K562 (cell line): ENCODE data around the gene CPTP. TPM values are rescaled to one million over a fixed set of nuclear protein-coding genes. Genes with fewer than 3 reads are reported as not detected.

Experiments
- GABPB1 ChIP-seq: sonication (generic); formaldehyde crosslinking; IDR thresholded peaks from 2 replicates; pipeline ENCODE4 v1.8.0; 2022; ENCODE audit warnings: mild to moderate bottlenecking, missing genetic modification reagents
- IRF9 ChIP-seq: fragments of 450-650 bp; IDR thresholded peaks from 2 replicates; pipeline ENCODE4 v1.6.1; 2016; ENCODE audit warnings: missing biosample characterization, missing genetic modification characterization
- NCOA1 ChIP-seq: fragments of 450-650 bp; IDR thresholded peaks from 2 replicates; pipeline ENCODE4 v1.6.1; 2016; ENCODE audit warnings: low read depth
- SIX5 ChIP-seq, 2 experiments: IDR thresholded peaks; 2 replicates each; pipeline ENCODE4 v1.6.1; 2011; ENCODE audit warnings: low read length in 2 of 2, borderline replicate concordance in 1 of 2, low read depth in 1 of 2, mild to moderate bottlenecking in 1 of 2, moderate library complexity in 1 of 2; ENCODE audit not compliant: insufficient read depth in 1 of 2
- STAG1 ChIP-seq: sonication (generic); formaldehyde crosslinking; IDR thresholded peaks from 2 replicates; pipeline ENCODE4 v1.5.0; 2020; ENCODE audit warnings: missing genetic modification reagents, borderline replicate concordance
- THAP12 ChIP-seq: fragments of 250-450 bp; sonication (Bioruptor Pico); IDR thresholded peaks from 2 replicates; pipeline ENCODE4 v1.9.0; 2021; ENCODE audit warnings: mild to moderate bottlenecking, inconsistent platforms
- U2AF2 ChIP-seq: fragments of 200-400 bp; formaldehyde crosslinking; optimal IDR thresholded peaks from 2 replicates; pipeline ENCODE3; 2017; ENCODE audit warnings: low read depth, mild to moderate bottlenecking, low read length
- XRCC3 ChIP-seq: fragments of 450-650 bp; IDR thresholded peaks from 2 replicates; pipeline ENCODE4 v1.6.1; 2017; ENCODE audit warnings: mild to moderate bottlenecking, moderate library complexity
- ZHX1 ChIP-seq: fragments of 150-350 bp; conservative IDR thresholded peaks from 2 replicates; pipeline ENCODE4 v1.6.1; 2014; ENCODE audit warnings: low read length
- ZNF699 ChIP-seq: fragments of 250-450 bp; sonication (Bioruptor Pico); IDR thresholded peaks from 2 replicates; pipeline ENCODE4 v1.8.0; 2021; ENCODE audit warnings: mild to moderate bottlenecking, moderate library complexity; ENCODE audit not compliant: insufficient replicate concordance
- polyA plus RNA-seq, 8 experiments: library from polyadenylated mRNA; depleted of rRNA in 4 of 8; stranded (reverse) in 5 of 8; unstranded in 3 of 8; fragments of >200 nt; fragmentation: Nextera tagmentation in 2 of 8; fragmentation: Illumina TruSeq in 1 of 8; extraction: Ambion mirVana in 2 of 8; extraction: Trizol in 1 of 8; gene quantifications; 2 replicates each; pipeline versions ENCODE4 v1.2.1 to v1.2.3, GENCODE V29; 2011 to 2014; ENCODE audit warnings: inconsistent platforms in 1 of 8, missing spikeins in 1 of 8
- total RNA-seq, 7 experiments: library from RNA; depleted of rRNA in 6 of 7; stranded (reverse); fragments of >200 nt in 6 of 7; fragmentation: Illumina TruSeq in 2 of 7; extraction: Trizol in 2 of 7; gene quantifications; 2 replicates each; pipeline versions ENCODE4 v1.2.1 to v1.2.3, GENCODE V29; 2011 to 2021; ENCODE audit warnings: low replicate concordance in 1 of 7

CPTP gene
- total and polyA plus RNA-seq, 9 of the 15 experiments (the other 6 are each of a cell fraction or from before 2014, with no cell fraction given), result 0.11 to 25.8 (median 3.5) TPM

- TF ChIP-seq IRF9 (tag), result peak; percentile 61; the same call in 1 of the 2 replicates
- TF ChIP-seq SIX5 (IDR thresholded peaks at IDR 0.05; ENCODE audit: borderline replicate concordance in 1 of 2, insufficient read depth in 1 of 2, low read depth in 1 of 2, low read length in 2 of 2), result no peak
- peak; percentile 64; the same call in 1 of the 2 replicates for TF ChIP-seq THAP12 (CRISPR knock-in tag)
- TF ChIP-seq U2AF2, result no peak
- no peak for TF ChIP-seq ZHX1
- no peak for TF ChIP-seq XRCC3
- no peak for TF ChIP-seq STAG1 (CRISPR knock-in tag)
- no peak for TF ChIP-seq ZNF699
- TF ChIP-seq GABPB1 (CRISPR knock-in tag), result peak; percentile 79
- no peak for TF ChIP-seq NCOA1
Observed at GRCh38 chr1:1307923-1308755, 16.5 kb upstream of the CPTP start, which contains the start of the genes ACAP3 and PUSL1 (continued).
